Activated CD4-positive, alpha-beta T cell treated with anti-CD3 and anti-CD28 coated beads, Interleukin-2, amount 50 U/mL, for 48 hours (primary cell): ENCODE data around the gene SORCS2.

Experiments used
- DNase-seq, 2 experiments: peaks; one replicate each; pipeline ENCODE4 v3.0.0-alpha.2; 2020

The SORCS2 gene

DNA sequence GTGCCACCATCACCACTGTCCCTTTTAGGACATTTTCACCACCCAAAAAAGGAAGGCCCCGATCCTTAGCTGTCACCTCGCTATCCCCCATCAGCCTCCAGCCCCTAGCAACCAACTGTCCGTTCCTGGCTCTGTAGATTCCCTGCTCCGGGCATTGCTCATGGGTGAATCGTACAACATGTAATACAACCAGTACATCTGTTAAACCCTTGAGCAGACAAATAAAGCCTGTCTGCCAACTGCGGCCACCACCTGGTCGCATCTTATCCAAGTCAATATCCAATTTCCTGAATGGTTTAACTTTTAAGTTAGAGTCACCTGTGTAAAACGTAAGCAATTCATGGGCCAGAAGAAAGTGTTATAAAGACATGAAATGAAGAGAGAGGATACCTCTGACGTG is 495.5 kb downstream of the SORCS2 start:
- DNase-seq, result no peak

DNA sequence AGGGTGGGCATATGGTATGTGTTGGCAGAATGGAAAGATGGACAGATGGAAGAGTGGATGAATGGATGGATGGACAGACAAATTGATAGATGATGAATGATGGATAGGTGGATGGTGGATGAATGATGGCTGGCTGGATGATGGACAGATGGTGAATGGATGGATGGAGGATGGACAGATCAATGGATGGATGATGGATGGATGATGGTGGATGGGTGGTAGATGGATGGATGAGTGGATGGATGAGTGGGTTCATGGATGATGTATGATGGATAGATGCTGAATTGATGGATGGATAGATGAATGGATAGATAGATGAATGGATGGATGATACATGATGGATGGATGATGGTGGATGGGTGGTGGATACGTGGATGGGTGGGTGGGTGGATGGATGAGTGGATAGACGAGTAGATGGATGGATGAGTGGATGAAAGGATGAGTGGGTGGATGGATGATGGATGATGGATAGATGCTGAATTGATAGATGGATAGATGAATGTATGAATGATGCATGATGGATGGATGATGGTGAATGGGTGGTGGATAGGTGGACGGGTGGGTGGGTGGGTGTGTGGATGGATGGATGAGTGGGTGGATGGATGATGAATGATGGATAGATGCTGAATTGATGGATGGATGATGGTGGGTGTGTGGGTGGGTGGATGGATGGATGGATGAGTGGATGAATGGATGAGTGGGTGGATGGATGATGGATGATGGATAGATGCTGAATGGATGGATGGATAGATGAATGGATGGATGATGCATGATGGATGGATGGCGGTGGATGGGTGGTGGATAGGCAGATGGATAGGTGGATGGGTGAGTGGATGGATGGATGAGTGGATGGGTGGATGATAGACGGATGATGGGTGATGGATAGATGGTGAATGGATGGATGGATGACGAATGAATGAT is 497.7 kb downstream of the SORCS2 start:
- DNase-seq, result no peak

- no peak for DNase-seq
These were observed 498.7 kb downstream of the SORCS2 start for GRCh38 chr4:7691061-7691460.

DNA sequence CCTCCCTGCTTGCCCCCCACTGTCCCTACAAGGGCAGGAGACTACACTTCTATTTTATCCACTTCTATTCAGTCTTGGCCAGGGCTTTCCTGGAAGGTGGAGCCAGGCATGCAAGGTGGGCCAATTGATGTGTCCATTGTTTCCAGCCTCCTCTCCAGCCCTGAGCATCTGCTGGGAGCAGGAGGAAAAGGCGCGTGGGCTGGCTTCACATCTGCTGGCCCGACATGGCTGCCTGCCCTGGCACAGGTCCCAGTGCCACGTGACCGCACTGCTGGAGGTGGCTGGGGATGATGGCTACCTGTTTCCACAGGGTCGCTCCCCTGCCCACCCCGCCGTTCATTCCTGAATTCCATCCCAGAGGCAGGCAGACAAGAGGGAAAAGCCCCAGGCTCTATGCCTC is 499.6 kb downstream of the SORCS2 start:
- no peak for DNase-seq

DNA sequence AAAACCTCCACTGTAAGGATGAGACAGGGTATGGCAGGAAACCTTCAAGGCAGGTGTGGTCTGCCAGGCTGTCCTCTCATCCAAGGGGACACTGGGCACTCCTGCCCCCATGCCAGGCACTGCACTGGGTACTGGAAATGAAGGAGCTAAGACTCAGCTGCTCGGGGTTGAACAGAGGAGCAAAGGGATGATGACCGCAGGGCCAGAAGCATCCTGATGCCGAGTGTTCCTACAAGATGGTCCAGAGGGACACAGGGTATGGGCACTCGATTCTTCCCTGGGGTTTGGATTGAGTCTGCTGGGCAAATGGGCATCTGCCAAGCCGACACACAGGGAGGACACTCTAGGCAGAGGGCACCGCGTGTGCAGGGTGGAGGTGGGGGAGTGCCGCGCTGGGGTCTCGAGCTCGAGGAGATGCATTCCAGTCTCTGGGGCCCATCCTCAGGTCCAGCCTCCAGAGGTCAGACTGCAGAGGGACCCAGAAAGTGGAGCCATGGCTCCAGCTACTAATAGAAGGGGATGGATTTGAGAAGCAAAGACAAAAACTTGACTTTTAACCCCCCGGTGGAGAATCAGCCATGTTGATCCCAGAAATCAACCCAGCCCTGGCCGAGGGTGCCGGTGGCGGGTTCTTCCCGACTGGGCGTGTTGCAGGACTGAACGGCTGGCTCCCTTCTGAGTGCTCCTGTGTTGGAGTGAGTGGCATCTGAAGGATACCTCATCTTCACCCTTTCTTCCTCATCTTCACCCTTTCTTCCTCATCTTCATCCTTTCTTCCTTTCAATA is 500.3 kb downstream of the SORCS2 start:
- DNase-seq, result no peak

DNA sequence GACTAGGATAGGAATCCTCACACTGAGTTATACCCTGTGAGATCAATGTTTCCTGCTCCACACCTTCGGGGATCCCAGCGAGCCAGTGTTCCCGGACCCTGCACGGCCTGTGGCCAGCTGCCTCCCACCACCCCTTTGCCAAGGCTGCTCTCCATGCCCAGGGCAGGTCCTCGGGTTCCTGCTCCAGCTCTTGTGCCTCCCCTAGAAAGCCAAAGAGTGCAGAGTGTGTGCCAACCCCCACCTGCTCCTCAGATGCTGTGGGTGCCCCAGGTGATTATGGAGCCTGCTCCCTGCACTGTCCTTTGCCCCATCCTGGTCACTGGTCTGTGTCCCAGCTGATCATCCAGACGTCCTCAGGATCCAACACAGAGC is 500.9 kb downstream of the SORCS2 start:
- DNase-seq, result no peak

DNA sequence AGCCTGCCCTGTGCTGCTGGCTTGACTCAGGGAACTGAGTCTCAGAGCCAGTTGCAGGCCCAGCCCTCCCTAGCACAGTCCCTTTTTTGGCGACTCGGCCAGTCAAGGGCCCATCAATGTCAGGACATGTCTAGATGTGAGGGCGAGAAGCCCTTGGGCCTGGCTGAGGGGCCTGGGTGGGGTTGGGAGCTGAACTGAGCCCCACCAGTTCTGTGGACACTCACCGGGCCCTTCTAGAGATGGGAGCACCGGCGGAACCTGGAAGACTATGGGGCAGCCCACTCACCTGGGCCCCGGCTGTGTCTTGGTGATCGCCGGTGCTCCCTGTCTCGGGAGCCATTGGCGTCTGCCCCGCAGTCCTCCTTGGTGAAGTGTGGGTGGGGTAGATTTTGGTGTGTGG is 501.4 kb downstream of the SORCS2 start:
- no peak for DNase-seq

GRCh38 chr4:7694324-7694723 is 502.0 kb downstream of the SORCS2 start:
- no peak for DNase-seq

DNA sequence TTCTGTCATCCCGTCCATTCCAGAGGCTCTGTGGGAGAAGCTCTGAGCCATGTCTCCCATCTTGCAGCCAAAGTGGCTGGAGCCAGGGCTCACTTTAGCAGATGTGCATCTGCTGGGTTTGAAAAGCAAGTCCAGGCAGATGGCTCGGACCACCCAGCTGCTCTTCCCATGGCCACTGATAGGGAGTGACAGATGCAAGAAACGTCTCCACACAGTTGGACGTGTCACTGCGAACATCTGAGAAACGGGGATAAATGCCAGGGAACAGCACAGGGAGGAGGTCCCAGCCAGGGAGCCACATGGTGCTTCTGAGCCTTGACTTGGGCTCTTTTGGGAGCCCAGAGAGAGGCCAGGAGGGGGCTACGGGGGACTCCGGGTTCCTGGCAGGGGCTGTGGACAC is 505.0 kb downstream of the SORCS2 start:
- DNase-seq, result no peak

GRCh38 chr4:7697821-7698220 is 505.5 kb downstream of the SORCS2 start:
- DNase-seq, result no peak

- DNase-seq, result no peak
These were observed 506.2 kb downstream of the SORCS2 start for GRCh38 chr4:7698584-7698983.

GRCh38 chr4:7699031-7699430 is 506.7 kb downstream of the SORCS2 start:
- DNase-seq, result no peak

DNA sequence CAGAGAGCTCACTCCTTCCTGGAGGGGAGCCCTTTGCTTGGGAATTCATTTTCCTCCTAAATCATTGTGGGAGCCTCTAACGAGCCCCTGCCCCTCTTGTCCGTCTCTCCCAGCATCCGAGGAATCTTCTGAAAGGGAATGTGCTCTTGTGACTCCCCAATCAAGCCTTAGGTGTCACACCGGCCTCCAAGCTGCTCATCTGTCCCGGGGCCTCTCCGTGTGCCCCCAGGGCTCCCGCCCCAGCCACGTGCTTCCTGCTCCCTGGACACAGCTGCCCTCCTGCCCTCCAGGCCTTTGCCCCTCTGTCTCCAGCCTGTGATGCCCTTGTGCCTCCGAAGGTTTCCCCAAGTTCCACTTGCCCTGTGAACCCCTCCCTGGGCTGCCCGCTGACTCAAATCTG is 507.5 kb downstream of the SORCS2 start:
- no peak for DNase-seq

- no peak for DNase-seq
These were observed 508.3 kb downstream of the SORCS2 start for GRCh38 chr4:7700665-7701064.

GRCh38 chr4:7701866-7702649 is 509.7 kb downstream of the SORCS2 start:
- no peak for DNase-seq

DNA sequence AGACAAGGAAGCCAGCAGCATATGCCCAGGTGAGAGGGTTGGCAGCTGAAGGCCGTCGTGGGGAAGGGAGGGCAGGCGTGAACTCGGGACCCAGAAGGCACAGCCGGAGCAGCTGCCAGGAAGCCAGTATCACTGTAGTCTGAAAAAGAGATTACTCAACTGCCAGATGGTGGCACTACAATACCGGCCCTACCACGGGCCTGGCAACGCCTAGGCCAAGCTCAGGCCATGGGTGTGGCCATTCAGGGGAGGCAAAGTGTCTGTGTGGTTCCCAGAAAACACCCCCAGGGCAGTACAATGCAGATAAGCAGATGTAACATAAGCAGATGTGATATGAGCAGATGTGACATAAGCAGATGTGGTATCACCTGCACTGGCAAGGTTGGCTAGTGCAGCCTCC is 511.4 kb downstream of the SORCS2 start:
- no peak for DNase-seq

DNA sequence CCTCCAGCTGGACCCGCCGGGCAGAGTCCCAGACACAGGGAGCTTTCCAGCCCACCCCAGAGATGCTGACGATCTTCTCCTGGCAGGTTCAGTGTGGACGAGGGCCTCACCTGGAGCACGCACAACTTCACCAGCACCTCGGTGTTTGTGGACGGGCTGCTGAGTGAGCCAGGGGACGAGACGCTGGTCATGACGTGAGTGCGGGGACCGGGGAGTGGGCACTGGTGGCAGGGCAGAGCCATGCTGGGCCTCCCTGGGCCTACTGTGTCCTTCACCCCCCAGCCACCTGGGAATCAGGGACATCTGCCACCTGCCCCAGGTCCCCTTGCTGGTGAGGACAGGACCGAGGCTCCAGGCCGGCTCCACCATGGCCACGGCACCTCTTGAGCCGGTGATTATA is 511.8 kb downstream of the SORCS2 start:
- no peak for DNase-seq

GRCh38 chr4:7704625-7705024 is 512.3 kb downstream of the SORCS2 start:
- DNase-seq, result no peak

- no peak for DNase-seq
These were observed 512.7 kb downstream of the SORCS2 start for GRCh38 chr4:7705062-7705461.

DNA sequence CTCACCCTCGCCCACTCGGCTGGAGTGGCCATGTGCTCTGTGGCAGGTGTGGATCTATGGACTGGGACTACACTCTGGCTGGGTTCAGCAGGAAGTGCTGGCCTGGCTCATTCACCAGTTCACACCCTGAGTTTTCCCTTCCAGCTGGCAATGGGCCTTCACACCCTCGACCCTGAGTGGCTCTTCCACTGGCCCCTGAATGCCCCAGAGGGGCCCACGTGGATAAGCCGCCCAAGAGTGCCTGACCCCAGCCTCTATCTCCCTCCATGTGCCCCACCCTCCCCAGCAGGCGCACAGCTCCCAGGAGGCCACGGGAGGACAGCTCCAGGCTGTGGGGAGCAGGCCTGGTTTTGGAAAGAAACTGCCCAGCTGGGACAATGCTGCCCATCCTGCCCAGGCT is 513.3 kb downstream of the SORCS2 start:
- DNase-seq, result no peak

- DNase-seq, result no peak
These were observed 515.9 kb downstream of the SORCS2 start for GRCh38 chr4:7708238-7708637.

DNA sequence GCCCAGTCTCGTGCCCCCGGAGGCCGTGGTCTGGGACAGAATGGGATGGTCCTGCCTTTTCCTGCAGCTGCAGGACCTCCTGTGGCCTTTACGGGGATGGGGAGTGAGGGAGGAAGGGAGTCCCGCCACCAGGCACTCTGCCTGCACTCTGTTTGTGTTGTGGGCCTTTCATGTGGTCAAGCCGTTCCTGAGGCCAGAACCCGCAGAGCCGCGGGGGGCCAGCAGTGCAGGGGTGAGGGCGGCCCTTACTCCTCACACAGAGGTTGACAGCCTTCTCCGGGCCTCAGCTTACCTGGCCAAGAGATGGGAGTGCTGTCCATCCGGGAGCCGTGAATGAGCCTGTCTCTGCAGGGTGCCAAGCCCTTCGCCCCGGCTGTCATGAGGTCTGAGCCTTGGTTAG is 516.6 kb downstream of the SORCS2 start:
- DNase-seq, result no peak

DNA sequence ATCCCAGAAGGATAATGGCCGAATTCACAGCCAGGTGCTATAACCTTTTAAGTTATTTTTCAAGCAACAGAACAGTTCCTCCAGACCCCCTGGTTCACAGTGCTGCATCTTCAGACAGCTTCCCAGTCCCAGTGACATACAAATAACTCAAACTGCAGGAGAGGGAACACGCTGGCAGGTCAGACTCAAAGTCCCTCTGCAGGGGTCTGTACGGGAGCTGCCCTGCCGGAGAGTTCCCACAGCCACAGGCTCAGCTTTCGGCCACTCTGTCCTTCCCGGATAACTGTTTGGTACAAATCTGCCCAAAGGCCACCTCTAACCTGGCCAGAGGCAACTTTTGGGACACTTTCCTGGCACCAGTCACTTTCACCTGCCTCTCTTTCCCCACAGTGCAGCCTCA is 517.1 kb downstream of the SORCS2 start:
- DNase-seq, result no peak

GRCh38 chr4:7710126-7710525 is 517.8 kb downstream of the SORCS2 start:
- DNase-seq, result no peak
